Lung microvascular endothelial cell (primary cell): Measurements from ENCODE around the gene CHD1. TPM values are rescaled to one million over a fixed set of nuclear protein-coding genes. Genes with fewer than 3 reads are reported as not detected.

Source experiments
- DNase-seq, 2 donors: peaks; one replicate each; pipeline versions ENCODE4 v3.0.0 to v3.0.0-alpha.2; 2010; ENCODE audit warnings: low read depth in 2 of 2
- total RNA-seq: library from RNA; depleted of rRNA; stranded (reverse); fragments of >200 nt; gene quantifications from 2 replicates; pipeline ENCODE4 v1.2.1, GENCODE V29; 2014

Gene CHD1
- total RNA-seq, 1 donor from 2014 or later: 47.8 TPM

DNA sequence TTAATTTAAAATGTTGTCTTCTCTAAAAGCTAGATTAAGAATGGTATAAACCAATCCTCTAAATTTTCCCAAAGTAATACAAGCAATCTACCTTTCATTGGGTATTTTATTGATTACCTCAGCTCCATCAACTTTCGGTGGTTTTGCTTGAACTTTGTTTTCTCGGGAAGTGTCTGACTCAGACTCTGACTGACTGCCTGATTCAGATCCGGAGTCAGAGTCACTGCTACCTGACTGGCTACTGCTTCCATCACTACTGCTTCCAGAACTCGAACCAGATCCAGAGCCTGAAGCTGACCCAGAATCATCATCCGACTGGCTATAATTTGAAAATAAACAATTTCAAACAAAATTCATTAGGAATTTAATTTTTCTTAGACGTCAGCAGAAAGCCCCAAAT, 24.0 kb downstream of the CHD1 start:
- DNase-seq: peak; percentile 57 to 86

GRCh38 chr5:98902733-98903132, 26.1 kb downstream of the CHD1 start:
- peak; percentile 7 to 59 for DNase-seq

DNA sequence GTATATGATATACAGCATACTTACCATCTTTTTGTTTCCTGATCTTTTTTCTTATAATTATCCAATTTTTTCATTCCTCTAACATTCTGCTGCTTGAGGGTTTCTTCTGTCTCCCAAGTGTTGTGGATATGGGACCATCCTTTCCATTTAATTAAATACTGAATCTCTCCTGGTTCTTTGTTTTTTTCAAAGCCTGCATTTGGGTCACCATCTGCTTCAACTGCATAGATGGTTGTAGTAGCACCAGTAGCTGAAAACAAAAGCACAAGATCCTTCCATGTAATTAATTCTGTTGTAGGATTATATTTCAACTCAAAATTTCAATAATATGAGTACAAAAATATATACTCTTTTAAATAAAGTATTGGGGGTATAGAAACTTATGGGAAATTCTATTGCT, 29.4 kb downstream of the CHD1 start:
- no peak for DNase-seq

- DNase-seq: no peak
Observed at GRCh38 chr5:98898743-98899142, 30.1 kb downstream of the CHD1 start.

DNA sequence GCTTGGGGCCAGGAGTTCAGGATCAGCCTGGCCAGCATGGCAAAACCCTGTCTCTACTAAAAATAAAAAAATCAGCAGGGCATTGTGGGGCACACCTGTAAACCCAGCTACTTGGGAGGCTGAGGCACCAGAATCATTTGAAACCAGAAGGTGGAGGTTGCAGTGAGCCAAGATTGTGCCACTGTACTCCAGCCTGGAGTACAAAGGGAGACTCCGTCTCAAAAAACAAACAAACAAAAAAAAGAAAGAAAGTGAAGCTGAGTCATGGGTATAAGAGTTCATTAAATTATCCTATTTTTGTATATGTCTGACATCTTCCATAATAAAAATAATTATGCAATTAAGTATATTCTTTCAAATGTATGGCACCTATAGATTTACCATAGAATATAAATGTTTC, 37.2 kb downstream of the CHD1 start:
- no peak for DNase-seq

GRCh38 chr5:98880598-98880997, 48.2 kb downstream of the CHD1 start:
- DNase-seq: no peak

DNA sequence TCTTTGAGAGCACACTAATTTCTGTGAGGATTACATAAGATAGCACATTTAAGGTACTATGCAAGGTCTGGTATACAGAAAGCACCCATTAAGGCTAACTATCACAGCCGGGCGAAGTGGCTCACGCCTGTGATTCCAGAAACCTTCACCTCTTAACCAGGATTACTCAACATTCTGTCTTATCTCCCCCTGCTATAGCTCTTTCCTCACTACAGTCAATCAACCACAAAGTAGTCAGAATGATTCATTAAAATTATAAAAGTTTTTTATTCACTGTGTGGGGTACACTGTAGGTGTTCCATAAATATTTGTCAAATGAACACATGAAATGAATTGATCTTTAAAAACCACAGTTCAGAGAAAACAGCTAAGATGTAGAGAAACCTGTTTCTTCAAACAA, 48.7 kb downstream of the CHD1 start:
- no peak for DNase-seq

- no peak for DNase-seq
Observed at GRCh38 chr5:98877600-98877999, 51.2 kb downstream of the CHD1 start.

- DNase-seq: peak in 1 of 2 donors; percentile 42
Observed at GRCh38 chr5:98872674-98873073, 56.1 kb downstream of the CHD1 start.

- peak in 1 of 2 donors; percentile 6 for DNase-seq
Observed at GRCh38 chr5:98865690-98866089, 63.1 kb downstream of the CHD1 start.

DNA sequence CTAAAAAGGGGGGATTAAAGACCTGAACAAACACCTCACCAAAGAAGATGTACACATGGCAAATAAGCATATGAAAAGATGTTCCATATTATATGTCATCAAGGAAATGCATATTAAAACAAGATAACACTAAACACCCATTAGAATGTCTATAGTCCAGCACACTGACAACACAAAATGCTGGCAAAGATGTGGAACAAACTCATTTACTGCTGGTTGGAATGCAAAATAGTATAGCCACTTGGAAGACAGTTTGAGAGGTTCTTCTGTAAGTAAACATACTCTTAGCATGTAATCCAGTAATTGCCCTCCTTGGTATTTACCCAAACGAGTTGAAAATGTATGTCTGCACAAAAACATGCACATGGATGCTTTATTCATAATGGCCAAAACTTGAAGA, 81.8 kb downstream of the CHD1 start:
- no peak for DNase-seq

DNA sequence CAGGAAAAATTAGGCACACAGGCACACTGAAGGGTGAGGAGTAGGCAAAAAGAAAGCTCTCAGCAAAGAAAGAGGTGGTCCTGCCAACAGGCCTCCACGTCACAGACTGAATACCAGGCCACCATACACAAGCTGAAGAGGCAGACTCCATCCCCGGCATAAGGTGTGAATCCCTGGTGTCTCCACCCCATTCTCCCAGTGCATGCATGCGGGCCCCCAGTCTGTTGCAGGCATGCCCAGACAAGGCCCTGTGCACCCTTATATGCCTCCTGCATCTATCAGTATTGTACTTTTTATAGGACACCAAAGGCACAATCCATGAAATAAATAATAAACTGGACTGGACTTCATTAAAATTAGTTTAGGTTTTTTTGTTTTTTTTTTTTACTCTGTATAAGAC, 82.3 kb downstream of the CHD1 start:
- no peak for DNase-seq

GRCh38 chr5:98845878-98846277, 82.9 kb downstream of the CHD1 start:
- no peak for DNase-seq

- no peak for DNase-seq
Observed at GRCh38 chr5:98844865-98845264, 83.9 kb downstream of the CHD1 start.

DNA sequence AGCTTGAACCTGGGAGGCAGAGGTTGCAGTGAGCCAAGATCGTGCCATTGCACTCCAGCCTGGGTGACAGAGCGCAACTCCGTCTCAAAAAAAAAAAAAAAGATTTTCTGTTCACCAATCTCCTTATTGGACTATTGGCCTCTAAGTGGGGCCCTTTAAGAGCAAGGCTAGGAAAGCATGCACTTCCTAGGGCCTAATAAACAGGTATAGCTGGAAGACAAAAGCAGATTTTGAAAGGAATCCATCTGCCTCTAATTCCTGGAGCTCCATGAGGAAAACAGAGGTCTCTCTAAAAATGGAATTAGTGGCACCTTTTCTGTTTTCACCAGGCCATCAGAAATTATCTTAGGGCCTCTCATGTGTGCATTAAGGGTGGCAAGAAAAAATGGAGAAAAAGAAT, 85.3 kb downstream of the CHD1 start:
- no peak for DNase-seq

DNA sequence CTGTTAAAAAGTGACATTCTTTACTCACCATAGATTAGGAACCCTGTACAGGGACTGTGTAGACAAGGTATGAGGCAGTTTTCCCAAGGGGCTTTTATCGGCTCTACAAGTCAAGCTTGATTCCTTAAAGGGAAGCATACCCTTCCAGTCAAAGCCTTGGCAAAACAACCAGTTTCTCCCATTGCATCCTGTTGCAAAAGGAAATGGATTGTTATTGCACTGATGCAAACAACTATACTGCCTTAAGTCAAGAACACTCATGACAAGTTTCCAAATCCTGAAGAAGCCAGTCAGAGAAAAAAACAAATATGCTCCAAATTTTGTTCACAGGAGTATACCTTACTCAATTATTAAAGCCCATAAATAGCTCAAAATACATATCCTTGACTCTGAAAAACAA, 87.9 kb downstream of the CHD1 start:
- DNase-seq: peak in 1 of 2 donors; percentile 7

DNA sequence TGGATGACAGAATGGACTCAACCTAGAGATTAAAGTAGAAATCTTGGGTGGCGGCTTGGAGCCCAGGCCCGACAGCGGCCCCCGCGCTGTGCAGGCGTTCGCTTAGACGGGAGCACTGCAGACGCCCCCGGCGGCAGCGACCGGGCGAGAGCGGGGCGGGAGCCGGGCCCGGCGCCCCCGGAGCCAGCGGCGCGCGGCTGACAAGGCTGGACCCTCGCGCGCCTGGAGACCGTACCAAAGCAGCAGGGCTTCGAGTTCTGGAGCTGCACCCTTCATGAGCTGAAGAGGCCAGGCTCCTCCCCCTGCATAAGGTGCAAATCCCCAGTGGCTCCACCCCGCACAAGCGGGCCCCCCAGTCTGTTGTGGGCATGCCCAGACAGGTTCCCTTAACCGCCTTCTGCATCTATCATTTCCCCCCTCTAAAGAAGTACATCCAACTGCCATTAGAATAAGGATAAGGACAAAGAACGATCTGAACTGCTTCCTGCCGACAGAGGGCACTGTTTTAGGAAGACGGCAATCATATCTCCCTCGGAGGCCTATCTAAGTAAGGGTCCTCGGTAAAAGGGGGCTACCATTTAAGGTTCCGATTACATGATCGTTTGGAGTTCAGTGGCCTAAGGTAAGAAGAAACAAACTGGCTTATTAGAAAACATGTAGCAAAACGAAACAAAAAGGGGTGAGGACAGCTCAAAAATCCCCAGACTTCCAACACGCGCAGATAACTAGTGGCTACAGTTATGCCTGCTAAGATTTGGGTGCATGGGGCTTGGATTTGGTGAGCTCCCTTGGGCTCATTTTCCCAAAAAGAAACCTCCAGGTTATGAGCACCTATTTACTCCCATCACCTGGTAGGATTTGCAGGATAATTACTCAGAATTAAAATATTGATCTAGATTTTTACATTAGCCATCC, 89.1 kb downstream of the CHD1 start:
- DNase-seq: peak; percentile 12 to 24

DNA sequence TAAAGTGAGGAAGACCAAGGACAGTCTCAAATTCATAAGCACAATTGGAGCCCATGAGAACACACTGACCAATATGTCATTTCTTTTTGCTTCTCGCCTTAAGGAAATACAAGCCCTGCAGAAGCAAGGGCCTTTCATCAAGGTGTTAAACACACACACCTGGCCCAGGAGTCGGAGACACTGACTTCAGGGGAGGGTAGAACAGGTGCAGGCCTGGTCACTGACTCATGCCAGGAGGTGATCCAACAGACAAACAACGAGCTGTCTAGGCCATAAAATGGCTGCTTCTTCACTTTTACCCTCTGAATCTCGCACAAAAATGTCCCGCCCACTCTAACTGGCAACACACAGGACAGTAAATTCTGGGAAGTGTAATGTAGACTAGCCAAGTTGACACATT, 92.6 kb downstream of the CHD1 start:
- no peak for DNase-seq

DNA sequence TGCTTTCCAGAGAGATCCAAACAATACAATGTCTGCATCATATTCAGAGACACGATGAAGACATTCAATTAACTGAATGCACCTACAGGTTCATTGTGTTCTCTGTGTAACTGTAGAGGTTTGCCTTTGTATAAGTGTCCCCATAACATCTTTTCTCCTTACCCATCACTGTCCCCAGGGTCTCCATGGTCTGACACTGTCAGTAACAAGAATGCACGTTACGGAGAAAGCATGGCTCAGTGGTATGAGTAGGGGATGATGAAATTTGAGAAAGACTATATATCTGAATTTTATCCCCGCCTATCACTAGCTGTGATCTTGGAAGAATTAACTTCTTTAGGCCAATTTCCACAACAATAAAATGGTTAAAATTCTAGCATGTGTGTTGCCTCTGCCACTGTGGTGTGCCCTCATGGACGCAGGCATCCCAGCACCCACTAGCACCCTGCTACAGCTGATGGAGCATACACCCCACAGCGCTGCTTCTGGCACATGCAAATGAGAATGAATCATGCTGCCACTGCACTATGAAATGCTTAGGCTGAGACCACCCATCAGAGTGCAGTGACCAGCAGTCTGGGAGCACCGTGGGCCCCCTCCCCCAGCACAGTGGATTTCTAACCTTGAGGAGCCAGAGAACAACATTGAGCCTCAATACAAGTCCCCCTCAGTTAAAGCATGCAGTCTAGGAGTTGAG, 101.1 kb downstream of the CHD1 start:
- no peak for DNase-seq

- peak; percentile 58 to 69 for DNase-seq
Observed at GRCh38 chr5:98827161-98827560, 101.6 kb downstream of the CHD1 start.

DNA sequence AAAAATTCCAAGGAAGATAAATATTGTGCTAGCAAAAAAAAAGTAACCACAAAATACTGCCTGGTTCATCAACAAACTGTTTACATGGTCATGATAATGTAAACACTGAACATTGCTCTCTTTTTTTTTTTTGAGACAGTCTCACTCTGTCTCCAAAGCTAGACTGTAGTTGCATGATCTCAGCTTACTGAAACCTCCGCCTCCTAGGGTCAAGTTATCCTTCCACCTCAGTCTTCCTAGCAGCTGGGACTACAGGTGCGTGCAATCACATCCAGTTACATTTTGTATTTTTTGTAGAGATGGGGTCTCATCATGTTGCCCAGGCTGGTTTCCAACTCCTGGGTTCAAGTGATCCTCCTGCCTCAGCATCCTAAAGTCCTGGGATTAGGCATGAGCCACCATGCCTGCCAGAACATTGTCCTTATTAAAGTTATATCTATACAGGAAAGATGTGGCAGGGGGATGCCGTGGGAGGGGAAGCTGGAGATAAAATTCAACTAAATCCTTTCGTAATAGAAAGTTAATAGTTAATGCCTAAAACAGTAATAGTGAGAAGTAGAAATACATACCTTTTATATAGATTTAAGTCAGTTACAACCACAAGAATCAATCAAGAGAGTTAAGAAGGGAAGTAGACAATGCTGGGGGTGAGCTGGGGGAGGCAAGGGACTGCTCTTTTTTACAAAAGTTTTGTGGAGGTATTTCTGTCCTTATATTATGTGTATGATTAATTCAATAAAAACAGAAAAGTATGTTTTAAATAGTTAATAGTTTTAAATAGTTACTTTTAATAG, 103.0 kb downstream of the CHD1 start:
- DNase-seq: no peak

GRCh38 chr5:98816582-98817222, 112.1 kb downstream of the CHD1 start:
- no peak for DNase-seq
